Fibroblast of lung (primary cell): ENCODE measurements around the gene GDF10. TPM values are rescaled to one million over a fixed set of nuclear protein-coding genes. Genes with fewer than 3 reads are reported as not detected.

Source experiments
- DNase-seq, 2 donors: peaks; one replicate each; pipeline versions ENCODE4 v3.0.0 to v3.0.0-alpha.2; 2010; ENCODE audit warnings: low read depth in 2 of 2
- H2AFZ ChIP-seq: 2 replicates; pipeline ENCODE4 v1.5.1; 2012; ENCODE audit warnings: low read length, control low read depth, inconsistent platforms
- H3K27ac ChIP-seq: 2 replicates; pipeline ENCODE4 v1.5.1; 2011; ENCODE audit warnings: low read length, control low read depth; ENCODE audit not compliant: insufficient read depth
- H3K27me3 ChIP-seq: 2 replicates; pipeline ENCODE4 v1.5.1; 2011; ENCODE audit warnings: mild to moderate bottlenecking, low read length; ENCODE audit not compliant: control insufficient read depth, insufficient read depth
- H3K36me3 ChIP-seq: 2 replicates; pipeline ENCODE4 v1.5.1; 2011; ENCODE audit warnings: low read length; ENCODE audit not compliant: control insufficient read depth, insufficient read depth
- H3K4me1 ChIP-seq: 2 replicates; pipeline ENCODE4 v1.5.1; 2011; ENCODE audit warnings: low read length; ENCODE audit not compliant: control insufficient read depth, insufficient read depth; ENCODE audit errors: extremely low read depth
- H3K4me2 ChIP-seq: 2 replicates; pipeline ENCODE4 v1.5.1; 2011; ENCODE audit warnings: low read length, control low read depth; ENCODE audit not compliant: insufficient read depth; ENCODE audit errors: extremely low read depth
- H3K4me3 ChIP-seq, 4 experiments: fragments of 200-600 bp in 1 of 4; sonication (generic) in 1 of 4; replicated peaks in 1 of 4; 2 replicates each; pipeline ENCODE4 v1.5.1; 2011 to 2016; ENCODE audit warnings: low read length in 4 of 4, low read depth in 3 of 4, mild to moderate bottlenecking in 3 of 4, control low read depth in 2 of 4, inconsistent platforms in 1 of 4, mixed read lengths in 1 of 4; ENCODE audit not compliant: insufficient read depth in 1 of 4; ENCODE audit errors: control extremely low read depth in 1 of 4
- H3K79me2 ChIP-seq: 2 replicates; pipeline ENCODE4 v1.5.1; 2012; ENCODE audit warnings: mild to moderate bottlenecking, low read length, inconsistent platforms; ENCODE audit not compliant: control insufficient read depth, insufficient read depth
- H3K9ac ChIP-seq: 2 replicates; pipeline ENCODE4 v1.5.1; 2011; ENCODE audit warnings: mild to moderate bottlenecking, low read length, control low read depth; ENCODE audit not compliant: insufficient read depth
- H3K9me3 ChIP-seq: 2 replicates; pipeline ENCODE4 v1.5.1; 2012; ENCODE audit warnings: low read depth, low read length; ENCODE audit not compliant: control insufficient read depth, insufficient read depth
- H4K20me1 ChIP-seq: 2 replicates; pipeline ENCODE4 v1.5.1; 2011; ENCODE audit warnings: low read length; ENCODE audit not compliant: control insufficient read depth, insufficient read depth; ENCODE audit errors: extremely low read depth
- CTCF ChIP-seq, 2 donors: IDR thresholded peaks in 1 of 2; conservative IDR thresholded peaks in 1 of 2; 1 replicate in 1 of 2; 2 replicates in 1 of 2; pipeline ENCODE4 v1.5.1; 2011 to 2012; ENCODE audit warnings: low read length in 2 of 2, control low read depth in 1 of 2, inconsistent platforms in 1 of 2, low read depth in 1 of 2, mild to moderate bottlenecking in 1 of 2
- EZH2 ChIP-seq: IDR thresholded peaks from 2 replicates; pipeline ENCODE4 v1.5.1; 2012; ENCODE audit warnings: low read length, control low read depth, mild to moderate bottlenecking; ENCODE audit errors: missing control alignments
- polyA plus RNA-seq, 2 donors: library from polyadenylated mRNA; depleted of rRNA in 1 of 2; stranded (reverse) in 1 of 2; unstranded in 1 of 2; fragments of >200 nt; gene quantifications; 2 replicates each; pipeline ENCODE4 v1.2.1, GENCODE V29; 2011 to 2012; ENCODE audit warnings: missing spikeins in 1 of 2
- total RNA-seq: library from RNA; depleted of rRNA; stranded (reverse); fragments of >200 nt; gene quantifications from 2 replicates; pipeline ENCODE4 v1.2.1, GENCODE V29; 2014

GDF10 gene
- total and polyA plus RNA-seq, 2 donors (not counting 1 experiment from before 2014, with no cell fraction given): 6.2 to 25.1 TPM

- no peak overlapping the region for H3K9ac ChIP-seq
- H4K20me1 ChIP-seq: no peaks in the 10 kb centered on the region
- DNase-seq: no peak
- no peak overlapping the region for H3K4me2 ChIP-seq
- TF ChIP-seq CTCF (conservative IDR thresholded peaks at IDR 0.05 in 1 of 2, IDR thresholded peaks at IDR 0.05 in 1 of 2; ENCODE audit: low read depth in 1 of 2, low read length in 2 of 2): no peak
- TF ChIP-seq EZH2: no peak
- H3K9me3 ChIP-seq: no peaks in the 10 kb centered on the region
- H3K4me1 ChIP-seq: no peaks in the 10 kb centered on the region
- H3K4me3 ChIP-seq: no peak overlapping the region
- H2AFZ ChIP-seq: no peak overlapping the region
- H3K36me3 ChIP-seq: no peaks in the 10 kb centered on the region
- no peak overlapping the region for H3K27ac ChIP-seq
- H3K27me3 ChIP-seq: peaks cover 3% of the 10 kb centered on the region
- H3K79me2 ChIP-seq: no peaks in the 10 kb centered on the region
Observed at GRCh38 chr10:47289921-47290320, 10.1 kb upstream of the GDF10 start.

GRCh38 chr10:47290338-47290737 is 9.7 kb upstream of the GDF10 start:
- TF ChIP-seq CTCF (conservative IDR thresholded peaks at IDR 0.05 in 1 of 2, IDR thresholded peaks at IDR 0.05 in 1 of 2; ENCODE audit: low read depth in 1 of 2, low read length in 2 of 2): no peak
- Histone ChIP-seq H3K4me3 (no peak overlapping the region), H3K4me2 (no peak overlapping the region), H4K20me1 (no peaks in the 10 kb centered on the region), H3K36me3 (no peaks in the 10 kb centered on the region), H3K9ac (no peak overlapping the region), H3K27me3 (peaks cover 3% of the 10 kb centered on the region), H3K9me3 (no peaks in the 10 kb centered on the region), H3K27ac (no peak overlapping the region), H3K79me2 (no peaks in the 10 kb centered on the region), H3K4me1 (no peaks in the 10 kb centered on the region), H2AFZ (no peak overlapping the region)
- no peak for DNase-seq

GRCh38 chr10:47291682-47292081 is 8.3 kb upstream of the GDF10 start:
- Histone ChIP-seq H3K4me2 (no peak overlapping the region), H3K36me3 (no peaks in the 10 kb centered on the region), H3K27ac (no peak overlapping the region), H2AFZ (no peak overlapping the region), H3K4me1 (no peaks in the 10 kb centered on the region), H3K27me3 (peaks cover under 1% of the 10 kb centered on the region), H3K9me3 (no peaks in the 10 kb centered on the region), H3K4me3 (no peak overlapping the region), H3K9ac (no peak overlapping the region), H3K79me2 (no peaks in the 10 kb centered on the region), H4K20me1 (no peaks in the 10 kb centered on the region)
- DNase-seq: no peak
- no peak for TF ChIP-seq CTCF (conservative IDR thresholded peaks at IDR 0.05 in 1 of 2, IDR thresholded peaks at IDR 0.05 in 1 of 2; ENCODE audit: low read depth in 1 of 2, low read length in 2 of 2)
- no peak for TF ChIP-seq EZH2
